Gastroesophageal sphincter (tissue), 3 donors: Measurements from ENCODE around the gene CDKN2AIP.

Experiments
- EP300 ChIP-seq: sonication (generic); formaldehyde crosslinking; IDR thresholded peaks from one replicate; pipeline ENCODE4 v1.6.1; 2017; ENCODE audit warnings: antibody characterized with exemption, mild to moderate bottlenecking
- POLR2A ChIP-seq, 2 donors: fragments of 450-650 bp; IDR thresholded peaks; one replicate each; pipeline ENCODE4 v1.6.1; 2017; ENCODE audit warnings: antibody characterized with exemption in 2 of 2, mild to moderate bottlenecking in 2 of 2, moderate library complexity in 1 of 2
- TF ChIP-seq, protein P1 (sequence below), 4 experiments: fragments of 200-600 bp in 2 of 4; fragments of 450-650 bp in 2 of 4; sonication (generic) in 1 of 4; IDR thresholded peaks; one replicate each; pipeline ENCODE4 v1.5.1; 2017 to 2019; ENCODE audit warnings: antibody characterized with exemption in 4 of 4, mild to moderate bottlenecking in 2 of 4, moderate library complexity in 2 of 4

GRCh38 chr4:183469936-183470335 lies 25.5 kb downstream of the CDKN2AIP start:
- TF ChIP-seq, protein P1, sequence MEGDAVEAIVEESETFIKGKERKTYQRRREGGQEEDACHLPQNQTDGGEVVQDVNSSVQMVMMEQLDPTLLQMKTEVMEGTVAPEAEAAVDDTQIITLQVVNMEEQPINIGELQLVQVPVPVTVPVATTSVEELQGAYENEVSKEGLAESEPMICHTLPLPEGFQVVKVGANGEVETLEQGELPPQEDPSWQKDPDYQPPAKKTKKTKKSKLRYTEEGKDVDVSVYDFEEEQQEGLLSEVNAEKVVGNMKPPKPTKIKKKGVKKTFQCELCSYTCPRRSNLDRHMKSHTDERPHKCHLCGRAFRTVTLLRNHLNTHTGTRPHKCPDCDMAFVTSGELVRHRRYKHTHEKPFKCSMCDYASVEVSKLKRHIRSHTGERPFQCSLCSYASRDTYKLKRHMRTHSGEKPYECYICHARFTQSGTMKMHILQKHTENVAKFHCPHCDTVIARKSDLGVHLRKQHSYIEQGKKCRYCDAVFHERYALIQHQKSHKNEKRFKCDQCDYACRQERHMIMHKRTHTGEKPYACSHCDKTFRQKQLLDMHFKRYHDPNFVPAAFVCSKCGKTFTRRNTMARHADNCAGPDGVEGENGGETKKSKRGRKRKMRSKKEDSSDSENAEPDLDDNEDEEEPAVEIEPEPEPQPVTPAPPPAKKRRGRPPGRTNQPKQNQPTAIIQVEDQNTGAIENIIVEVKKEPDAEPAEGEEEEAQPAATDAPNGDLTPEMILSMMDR (IDR thresholded peaks at IDR 0.05) = no peak
- TF ChIP-seq POLR2A (IDR thresholded peaks at IDR 0.05) = no peak
- TF ChIP-seq EP300 = no peak
